GM12878 (cell line): ENCODE measurements around the gene VASH2.

ENCODE experiments used
- BHLHE40 ChIP-seq, 2 experiments: fragments of 450-650 bp in 1 of 2; IDR thresholded peaks; 2 replicates each; pipeline ENCODE4 v1.6.1; 2011 to 2017; ENCODE audit warnings: low read depth in 2 of 2, borderline replicate concordance in 1 of 2, improper control_type of control experiment in 1 of 2, low read length in 1 of 2, mild to moderate bottlenecking in 1 of 2
- CHD2 ChIP-seq: IDR thresholded peaks from 2 replicates; pipeline ENCODE4 v1.6.1; 2011; ENCODE audit warnings: low read depth, low read length, improper control_type of control experiment, borderline replicate concordance
- EZH2 ChIP-seq: IDR thresholded peaks from 2 replicates; pipeline ENCODE4 v1.6.1; 2012; ENCODE audit warnings: low read depth, mild to moderate bottlenecking, control low read depth, inconsistent platforms, low read length, borderline replicate concordance; ENCODE audit not compliant: control insufficient read depth
- GABPA ChIP-seq: IDR thresholded peaks from 2 replicates; pipeline ENCODE4 v1.6.1; 2014; ENCODE audit warnings: antibody characterized with exemption, low read depth, mild to moderate bottlenecking, inconsistent platforms
- MYC ChIP-seq: IDR thresholded peaks from 2 replicates; pipeline ENCODE4 v1.6.1; 2011; ENCODE audit warnings: mild to moderate bottlenecking, low read length, moderate library complexity, inconsistent platforms; ENCODE audit not compliant: insufficient read depth, insufficient replicate concordance, insufficient read length, severe bottlenecking
- RAD21 ChIP-seq: IDR thresholded peaks from 2 replicates; pipeline ENCODE4 v1.6.1; 2011; ENCODE audit warnings: mild to moderate bottlenecking, low read depth, low read length, moderate library complexity; ENCODE audit not compliant: insufficient read depth
- RFX5 ChIP-seq: IDR thresholded peaks from 2 replicates; pipeline ENCODE4 v1.6.1; 2011; ENCODE audit warnings: low read depth, low read length, improper control_type of control experiment
- STAT3 ChIP-seq: IDR thresholded peaks from 2 replicates; pipeline ENCODE4 v1.6.1; 2011; ENCODE audit warnings: low read depth, low read length, improper control_type of control experiment
- TCF7 ChIP-seq: IDR thresholded peaks from 2 replicates; pipeline ENCODE4 v1.6.1; 2014; ENCODE audit warnings: antibody characterized with exemption, borderline replicate concordance
- TF ChIP-seq, protein P1 (sequence below), 3 experiments: IDR thresholded peaks in 2 of 3; conservative IDR thresholded peaks in 1 of 3; 2 replicates each; pipeline ENCODE4 v1.5.1; 2011; ENCODE audit warnings: low read depth in 3 of 3, low read length in 3 of 3, mild to moderate bottlenecking in 3 of 3, control low read depth in 2 of 3, moderate library complexity in 2 of 3, inconsistent platforms in 1 of 3, mixed read lengths in 1 of 3; ENCODE audit not compliant: control insufficient read depth in 2 of 3, insufficient read depth in 1 of 3; ENCODE audit errors: extremely low read depth in 1 of 3

DNA sequence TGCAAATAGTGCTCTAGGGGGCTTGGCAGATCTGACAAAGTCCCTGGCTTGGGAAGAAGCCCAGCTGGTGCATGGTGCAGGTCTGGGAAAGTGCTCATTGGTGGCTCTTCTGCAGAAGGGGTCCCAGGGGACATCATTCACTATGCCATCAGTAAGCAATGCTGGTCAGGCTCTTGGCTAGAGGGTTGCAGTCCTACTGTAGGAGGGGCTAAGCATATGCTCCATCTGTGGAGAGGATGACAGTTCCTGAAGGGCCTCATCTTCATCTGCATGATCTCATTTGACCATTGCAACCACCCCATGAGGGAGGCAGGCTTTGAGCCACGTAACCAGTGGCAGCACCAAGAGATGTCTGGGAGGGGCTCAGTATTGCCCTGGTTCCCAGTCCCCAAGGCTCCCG lies 31.5 kb upstream of the VASH2 start:
- TF ChIP-seq MYC, result no peak
- no peak for TF ChIP-seq TCF7
- no peak for TF ChIP-seq BHLHE40 (IDR thresholded peaks at IDR 0.05; ENCODE audit: borderline replicate concordance in 1 of 2, low read depth in 2 of 2, low read length in 1 of 2)
- no peak for TF ChIP-seq EZH2
- TF ChIP-seq RFX5, result no peak
- TF ChIP-seq, protein P1, sequence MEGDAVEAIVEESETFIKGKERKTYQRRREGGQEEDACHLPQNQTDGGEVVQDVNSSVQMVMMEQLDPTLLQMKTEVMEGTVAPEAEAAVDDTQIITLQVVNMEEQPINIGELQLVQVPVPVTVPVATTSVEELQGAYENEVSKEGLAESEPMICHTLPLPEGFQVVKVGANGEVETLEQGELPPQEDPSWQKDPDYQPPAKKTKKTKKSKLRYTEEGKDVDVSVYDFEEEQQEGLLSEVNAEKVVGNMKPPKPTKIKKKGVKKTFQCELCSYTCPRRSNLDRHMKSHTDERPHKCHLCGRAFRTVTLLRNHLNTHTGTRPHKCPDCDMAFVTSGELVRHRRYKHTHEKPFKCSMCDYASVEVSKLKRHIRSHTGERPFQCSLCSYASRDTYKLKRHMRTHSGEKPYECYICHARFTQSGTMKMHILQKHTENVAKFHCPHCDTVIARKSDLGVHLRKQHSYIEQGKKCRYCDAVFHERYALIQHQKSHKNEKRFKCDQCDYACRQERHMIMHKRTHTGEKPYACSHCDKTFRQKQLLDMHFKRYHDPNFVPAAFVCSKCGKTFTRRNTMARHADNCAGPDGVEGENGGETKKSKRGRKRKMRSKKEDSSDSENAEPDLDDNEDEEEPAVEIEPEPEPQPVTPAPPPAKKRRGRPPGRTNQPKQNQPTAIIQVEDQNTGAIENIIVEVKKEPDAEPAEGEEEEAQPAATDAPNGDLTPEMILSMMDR (IDR thresholded peaks at IDR 0.05 in 2 of 3, conservative IDR thresholded peaks at IDR 0.05 in 1 of 3; ENCODE audit: control insufficient read depth in 2 of 3, extremely low read depth in 1 of 3, insufficient read depth in 1 of 3, low read depth in 3 of 3, low read length in 3 of 3), result no peak
- TF ChIP-seq GABPA, result no peak
- TF ChIP-seq STAT3, result no peak
- no peak for TF ChIP-seq CHD2
- TF ChIP-seq RAD21, result no peak
